Epithelial cell of esophagus (primary cell): ENCODE measurements around the gene ZNF415.
A peak's percentile ranks its signal among the peaks of the same experiment; 100 is the strongest.

Source experiments
- DNase-seq: peaks from one replicate; pipeline ENCODE4 v3.0.0; 2010; ENCODE audit warnings: low read depth
- H3K4me3 ChIP-seq: 2 replicates; pipeline ENCODE4 v1.5.1; 2011; ENCODE audit warnings: mild to moderate bottlenecking, low read length, control low read depth
- TF ChIP-seq, protein P1 (sequence below): IDR thresholded peaks from 2 replicates; pipeline ENCODE4 v1.5.1; 2011; ENCODE audit warnings: low read depth, mild to moderate bottlenecking, low read length, control low read depth, inconsistent platforms; ENCODE audit not compliant: insufficient read depth; ENCODE audit errors: missing control alignments

ZNF415 gene

DNA sequence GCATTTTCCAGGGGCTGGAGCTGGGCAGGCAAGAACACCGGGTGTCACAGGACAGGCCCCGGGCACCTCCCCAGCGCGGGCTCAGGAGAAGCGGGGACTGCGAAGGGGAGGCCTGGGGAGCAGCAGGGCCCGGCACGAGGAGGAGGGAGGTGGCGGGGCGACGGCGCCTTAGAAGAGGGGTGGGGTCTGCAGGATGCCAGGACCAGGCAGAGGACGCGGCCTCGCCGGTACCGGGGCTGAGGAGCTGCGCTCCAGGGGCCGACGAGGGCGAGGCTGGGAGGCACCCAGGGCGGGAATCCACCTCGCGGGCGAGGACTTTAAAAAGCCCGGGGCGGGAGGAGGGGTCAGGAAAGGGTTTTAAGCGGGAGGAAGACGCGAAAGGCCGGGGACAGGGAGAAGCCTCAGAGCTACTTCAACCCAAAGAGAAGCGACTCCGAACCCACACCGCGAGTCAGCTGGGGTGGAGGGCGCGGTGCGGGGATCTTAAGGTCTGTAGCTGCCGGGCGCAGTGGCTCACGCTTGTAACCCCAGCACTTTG lies 25.5 kb upstream of the ZNF415 start:
- H3K4me3 ChIP-seq, result peak overlapping the region; percentile 64
- peak; percentile 32 for DNase-seq
- TF ChIP-seq, protein P1, sequence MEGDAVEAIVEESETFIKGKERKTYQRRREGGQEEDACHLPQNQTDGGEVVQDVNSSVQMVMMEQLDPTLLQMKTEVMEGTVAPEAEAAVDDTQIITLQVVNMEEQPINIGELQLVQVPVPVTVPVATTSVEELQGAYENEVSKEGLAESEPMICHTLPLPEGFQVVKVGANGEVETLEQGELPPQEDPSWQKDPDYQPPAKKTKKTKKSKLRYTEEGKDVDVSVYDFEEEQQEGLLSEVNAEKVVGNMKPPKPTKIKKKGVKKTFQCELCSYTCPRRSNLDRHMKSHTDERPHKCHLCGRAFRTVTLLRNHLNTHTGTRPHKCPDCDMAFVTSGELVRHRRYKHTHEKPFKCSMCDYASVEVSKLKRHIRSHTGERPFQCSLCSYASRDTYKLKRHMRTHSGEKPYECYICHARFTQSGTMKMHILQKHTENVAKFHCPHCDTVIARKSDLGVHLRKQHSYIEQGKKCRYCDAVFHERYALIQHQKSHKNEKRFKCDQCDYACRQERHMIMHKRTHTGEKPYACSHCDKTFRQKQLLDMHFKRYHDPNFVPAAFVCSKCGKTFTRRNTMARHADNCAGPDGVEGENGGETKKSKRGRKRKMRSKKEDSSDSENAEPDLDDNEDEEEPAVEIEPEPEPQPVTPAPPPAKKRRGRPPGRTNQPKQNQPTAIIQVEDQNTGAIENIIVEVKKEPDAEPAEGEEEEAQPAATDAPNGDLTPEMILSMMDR, result no peak

DNA sequence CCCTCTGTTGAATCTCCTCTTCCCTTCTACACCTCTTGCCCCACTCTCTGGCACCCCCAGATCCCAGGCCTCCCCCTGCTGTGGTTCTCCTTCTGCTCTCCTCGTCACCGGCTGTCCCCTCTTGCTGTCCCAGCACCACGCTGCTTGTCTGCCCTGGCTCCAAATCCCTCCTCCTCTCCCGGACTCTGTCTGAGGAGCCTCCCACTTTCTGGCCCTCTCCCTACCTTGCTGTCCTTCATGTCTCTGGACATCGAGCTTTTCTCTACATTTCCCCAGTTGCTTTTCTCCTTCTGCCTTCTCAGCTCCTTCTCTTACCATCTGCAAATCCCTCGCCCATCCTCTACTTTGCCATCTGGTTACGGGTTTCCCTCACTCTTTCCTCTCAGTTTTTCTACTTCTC lies 24.9 kb upstream of the ZNF415 start:
- DNase-seq, result peak; percentile 1
- H3K4me3 ChIP-seq, result peak overlapping the region; percentile 64
- TF ChIP-seq, protein P1, result no peak

DNA sequence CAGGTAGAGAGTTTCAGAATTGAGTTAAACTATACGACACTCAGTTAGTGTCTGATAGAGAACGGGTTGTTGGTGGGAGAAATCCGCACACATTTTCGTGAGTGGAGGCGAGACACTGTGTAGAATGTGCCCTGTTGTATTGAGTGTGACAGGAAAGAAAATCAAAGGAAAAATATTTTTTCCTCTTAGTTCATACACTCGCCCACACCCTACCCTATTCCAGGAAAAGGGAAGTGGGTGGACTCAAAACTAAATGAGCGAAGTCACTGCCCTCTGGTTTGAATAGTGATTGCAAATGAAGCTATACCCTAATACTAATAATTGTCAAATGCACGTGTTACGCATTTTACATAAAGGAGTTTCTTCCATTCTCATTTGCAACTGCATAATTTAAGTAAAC lies 24.1 kb upstream of the ZNF415 start:
- H3K4me3 ChIP-seq, result no peak overlapping the region
- TF ChIP-seq, protein P1, result no peak

DNA sequence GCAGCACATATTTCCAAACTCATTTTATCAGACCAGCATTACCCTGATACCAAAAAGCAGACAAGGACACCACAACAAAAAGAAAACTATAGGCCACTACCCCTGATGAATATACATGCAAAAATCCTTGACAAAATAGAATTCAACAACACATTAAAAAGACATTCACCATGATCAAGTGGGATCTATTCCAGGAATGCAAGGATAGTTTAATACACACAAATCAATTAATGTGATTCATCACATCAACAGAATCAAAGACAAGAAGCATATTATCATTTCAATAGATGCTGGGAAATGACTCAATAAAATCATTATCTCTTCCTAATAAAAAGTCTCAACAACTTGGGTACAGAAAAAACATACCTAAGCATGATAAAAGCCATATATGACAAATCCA lies 14.9 kb upstream of the ZNF415 start:
- no peak overlapping the region for H3K4me3 ChIP-seq
- DNase-seq, result no peak
- TF ChIP-seq, protein P1, result no peak

More for the DNA sequence above, 24.1 kb upstream of the ZNF415 start:
- DNase-seq, result no peak

DNA sequence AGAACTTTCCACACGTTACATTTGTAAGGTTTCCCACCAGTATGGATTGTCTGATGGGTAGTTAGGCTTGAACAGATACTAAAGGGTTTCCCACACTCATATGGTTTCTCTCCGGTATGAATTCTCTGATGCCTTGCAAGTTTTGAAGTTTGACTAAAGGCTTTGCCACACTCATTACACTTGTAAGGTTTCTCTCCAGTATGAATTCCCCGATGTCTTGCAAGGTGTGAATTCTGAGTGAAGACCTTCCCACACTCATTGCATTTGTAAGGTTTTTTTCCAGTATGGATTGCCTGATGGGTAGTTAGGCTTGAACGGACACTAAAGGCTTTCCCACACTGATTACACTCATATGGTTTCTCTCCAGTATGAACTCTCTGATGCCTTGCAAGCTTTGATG lies 7.6 kb upstream of the ZNF415 start:
- no peak for DNase-seq
- H3K4me3 ChIP-seq, result no peak overlapping the region
- TF ChIP-seq, protein P1, result no peak

DNA sequence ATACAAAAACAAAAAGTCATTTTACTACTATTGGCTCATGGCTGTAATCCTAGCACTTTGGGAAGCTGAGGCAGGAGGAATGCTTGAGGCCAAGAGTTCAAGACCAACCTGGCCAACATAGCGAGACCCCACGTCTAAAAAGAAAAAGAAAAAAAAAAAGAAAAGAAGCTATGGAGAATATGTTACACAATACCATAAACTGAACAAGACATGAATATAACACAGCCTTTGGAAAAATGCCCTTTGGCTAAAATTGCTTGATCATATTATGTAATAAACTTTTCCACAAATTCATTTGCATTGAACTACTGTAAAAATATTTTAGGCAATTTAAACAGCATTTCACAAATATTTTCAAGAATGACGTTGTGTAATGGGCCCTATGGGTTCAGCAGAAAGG lies 3.7 kb upstream of the ZNF415 start:
- no peak for DNase-seq

DNA sequence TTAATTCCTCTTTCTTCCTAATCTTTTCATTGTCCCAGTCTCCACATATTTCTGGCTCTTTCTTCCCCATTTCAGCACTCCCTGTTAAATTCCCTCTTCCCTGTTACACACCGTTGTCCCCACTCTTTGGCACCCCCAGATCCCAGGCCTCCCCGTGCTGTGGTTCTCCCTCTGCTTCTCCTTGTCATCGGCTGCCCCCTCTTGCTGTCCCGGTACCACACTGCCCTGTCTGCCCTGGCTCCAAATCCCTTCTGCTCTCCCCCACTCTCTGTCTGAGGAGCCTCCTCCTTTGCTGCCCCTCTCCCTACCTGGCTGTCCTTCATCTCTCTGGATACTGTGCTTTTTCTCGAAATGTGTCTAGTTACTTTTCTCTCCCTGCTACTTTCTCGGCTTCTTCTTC lies 983 bp downstream of the ZNF415 start:
- TF ChIP-seq, protein P1, result no peak
- peak overlapping the region; percentile 77 for H3K4me3 ChIP-seq
- no peak for DNase-seq

More for the DNA sequence above, 3.7 kb upstream of the ZNF415 start:
- no peak overlapping the region for H3K4me3 ChIP-seq
- TF ChIP-seq, protein P1, result no peak
